RPMI8226 (cell line): ENCODE results near the gene LRRC14B.

Experiments used
- DNase-seq: peaks from one replicate; pipeline ENCODE4 v3.0.0-alpha.2; 2015

LRRC14B gene

DNA sequence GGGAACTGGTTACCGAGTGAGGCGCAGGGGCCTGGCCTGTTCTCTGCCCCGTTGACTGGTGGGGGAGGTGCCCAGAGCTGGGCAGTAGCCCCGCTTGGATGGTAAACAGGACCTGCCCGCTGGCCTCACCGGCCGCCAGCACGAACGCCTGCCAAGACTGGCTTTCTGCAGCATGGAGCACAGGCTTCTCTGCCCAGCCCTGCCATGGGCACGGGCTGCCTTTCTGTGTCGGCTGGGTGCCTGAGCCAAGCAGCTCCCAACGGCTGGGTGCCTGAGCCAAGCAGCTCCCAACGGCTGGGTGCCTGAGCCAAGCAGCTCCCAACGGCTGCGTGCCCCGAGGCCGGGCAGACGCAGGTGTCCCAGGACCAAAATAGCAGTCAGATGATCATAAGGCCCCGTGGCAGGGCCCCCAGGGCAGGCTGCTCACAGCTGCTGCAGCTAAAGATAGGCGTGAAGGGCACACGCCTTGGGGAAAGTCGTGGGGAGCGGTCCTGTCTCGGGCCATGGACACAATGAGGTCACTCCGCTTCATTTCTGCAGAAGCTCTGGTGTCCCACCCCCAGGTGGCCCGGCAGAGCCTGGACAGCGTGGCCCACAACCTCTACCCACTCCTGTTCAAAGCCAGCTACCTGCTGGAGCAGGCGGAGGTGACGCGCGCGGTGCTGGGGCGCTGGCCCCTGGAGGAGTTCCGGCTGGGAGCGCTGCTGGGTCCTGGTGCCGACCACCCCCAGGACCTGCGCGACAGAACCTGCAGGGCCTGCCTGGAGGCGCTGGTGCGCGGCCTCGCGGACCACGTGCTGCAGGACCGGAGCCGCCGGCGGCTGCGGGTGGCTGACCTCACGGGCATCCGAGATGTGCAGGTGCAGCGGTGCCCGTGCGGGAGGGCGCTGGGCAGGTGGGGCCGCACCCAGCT, at the start of gene LRRC14B:
TSS of gene LRRC14B (plus strand) at position 460 of the 913 bp plus-strand sequence. CDS start at position 504, 44 bp downstream.
- DNase-seq = peak; percentile 96

DNA sequence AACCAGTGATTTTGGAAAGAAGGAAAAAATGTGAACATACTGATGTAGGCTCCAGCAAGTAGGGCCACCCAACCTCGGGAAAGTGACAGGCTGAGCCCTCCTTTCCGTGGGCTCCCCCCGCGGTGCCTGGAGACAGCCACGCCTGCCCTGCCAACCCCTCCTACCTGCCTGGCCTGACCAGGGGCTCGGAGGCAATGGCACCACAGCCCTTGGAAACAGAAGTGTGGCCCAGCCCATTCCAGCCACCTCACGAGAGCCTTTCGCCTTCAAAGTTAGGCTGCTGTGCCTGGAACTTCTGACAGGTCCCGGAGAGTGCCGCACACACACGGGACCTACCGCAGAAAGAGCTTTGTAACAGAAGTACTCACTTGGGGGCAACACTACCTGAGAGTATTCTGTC, 49.5 kb upstream of the LRRC14B start:
- no peak for DNase-seq

DNA sequence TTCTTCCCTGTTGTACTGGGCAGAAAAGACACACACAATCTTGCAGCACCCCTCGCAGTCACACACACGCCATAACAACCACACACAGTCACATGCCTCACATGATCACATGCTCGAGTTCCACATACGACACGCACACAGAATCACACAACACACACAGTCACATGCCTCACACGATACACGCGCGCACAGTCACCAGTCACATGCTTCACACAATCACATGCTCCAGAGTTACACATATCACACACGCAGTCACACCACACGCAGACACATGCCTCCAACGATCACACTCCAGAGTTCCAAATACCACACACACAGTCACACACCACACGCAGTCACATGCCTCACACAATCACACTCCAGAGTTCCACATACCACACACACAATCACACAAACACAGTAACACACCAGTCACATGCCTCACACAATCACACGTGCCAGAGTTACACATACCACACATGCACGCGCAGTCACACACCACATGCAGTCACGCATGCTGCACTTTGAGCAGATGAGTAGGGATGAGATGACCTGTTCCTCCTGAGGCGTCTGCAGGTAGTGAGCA, 49.0 kb upstream of the LRRC14B start:
- no peak for DNase-seq

DNA sequence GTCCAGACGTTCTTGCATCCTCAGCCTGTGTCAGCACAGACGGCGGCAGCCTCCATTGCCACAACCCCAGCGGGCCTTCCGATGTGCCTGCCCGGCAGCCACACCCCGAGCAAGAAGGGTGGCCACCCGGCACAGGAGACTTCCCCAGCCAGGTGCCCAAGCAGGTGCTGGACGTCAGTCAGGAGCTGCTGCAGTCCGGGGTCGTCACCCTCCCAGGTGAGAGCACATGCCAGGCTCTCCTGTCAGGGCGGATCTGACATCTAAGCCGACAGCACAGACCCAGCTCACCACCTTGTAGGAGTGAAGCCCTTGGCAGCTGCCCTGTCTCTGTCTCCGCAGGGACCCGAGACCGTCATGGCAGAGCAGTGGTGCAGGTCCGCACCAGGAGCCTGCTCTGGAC, 48.3 kb upstream of the LRRC14B start:
- no peak for DNase-seq

DNA sequence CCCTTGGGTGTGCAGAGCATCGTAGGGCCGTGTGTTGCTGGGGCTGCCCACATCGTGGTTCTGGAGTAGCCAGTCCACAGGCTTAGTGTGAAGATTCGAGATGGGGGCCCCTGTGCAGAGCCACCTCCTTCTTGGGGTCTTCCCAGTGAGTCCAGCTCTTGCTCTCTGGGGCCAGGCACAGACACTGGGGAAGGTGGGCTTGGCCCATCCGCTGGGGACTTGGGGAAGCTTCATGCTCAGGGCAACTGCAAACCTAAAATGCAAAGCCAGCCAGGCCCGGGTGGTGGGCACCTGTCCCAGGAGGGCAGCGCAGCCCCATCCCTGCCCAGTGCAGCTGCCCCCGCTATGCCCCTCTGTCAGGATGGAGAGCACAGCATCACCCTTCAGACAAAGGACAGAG, 46.4 kb upstream of the LRRC14B start:
- no peak for DNase-seq

DNA sequence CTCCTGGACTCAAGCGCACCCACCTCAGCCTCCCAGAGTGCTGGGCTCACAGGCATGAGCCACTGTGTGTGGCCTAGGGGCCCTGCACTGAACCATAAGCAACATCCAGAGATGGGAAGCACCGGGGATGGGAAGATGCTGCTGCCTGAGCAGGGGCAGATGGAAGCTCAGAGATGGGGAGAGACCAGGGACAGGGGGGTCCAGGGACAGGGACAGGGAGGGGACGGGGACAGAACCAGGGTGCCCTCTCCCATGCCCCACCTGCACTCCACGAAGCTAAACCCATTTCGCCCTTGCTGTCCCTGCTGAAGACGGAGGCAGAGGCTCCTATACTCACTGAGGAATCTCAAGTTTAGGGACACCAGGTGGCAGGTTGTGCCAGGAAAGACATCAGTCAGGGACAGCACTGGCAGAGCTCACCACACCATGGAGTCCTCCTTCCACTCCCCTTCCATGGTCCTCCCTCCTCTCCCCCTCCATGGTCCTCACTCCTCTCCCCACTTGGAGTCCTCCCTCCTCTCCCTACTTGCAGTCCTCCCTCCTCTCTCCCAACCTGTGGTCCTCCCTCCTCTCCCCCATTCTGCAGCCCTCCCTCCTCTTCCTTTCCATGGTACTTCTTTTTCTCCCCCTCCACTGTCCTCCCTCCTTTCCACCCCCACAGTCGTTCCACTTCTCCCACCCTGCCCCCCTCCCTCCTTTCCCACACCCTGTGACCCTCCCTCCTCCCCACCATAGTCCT, 45.5 kb upstream of the LRRC14B start:
- DNase-seq = no peak

DNA sequence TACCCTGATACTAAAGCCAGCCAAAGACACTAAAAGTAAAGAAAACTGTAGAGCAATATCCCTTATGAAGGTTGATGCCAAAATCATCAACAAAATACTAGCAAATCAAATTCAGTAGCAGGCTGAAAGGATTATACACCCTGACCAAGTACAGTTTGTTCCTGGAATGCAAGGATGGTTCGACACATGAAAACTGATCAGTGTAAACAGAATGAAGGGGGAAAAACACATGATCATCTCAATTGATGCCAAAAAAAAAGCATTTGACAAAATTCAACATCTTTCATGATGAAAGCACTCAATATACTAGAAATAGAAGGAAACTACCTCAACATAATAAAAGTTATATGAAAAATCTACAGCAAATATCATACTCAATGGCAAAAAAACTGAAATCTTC, 43.5 kb upstream of the LRRC14B start:
- DNase-seq = no peak

DNA sequence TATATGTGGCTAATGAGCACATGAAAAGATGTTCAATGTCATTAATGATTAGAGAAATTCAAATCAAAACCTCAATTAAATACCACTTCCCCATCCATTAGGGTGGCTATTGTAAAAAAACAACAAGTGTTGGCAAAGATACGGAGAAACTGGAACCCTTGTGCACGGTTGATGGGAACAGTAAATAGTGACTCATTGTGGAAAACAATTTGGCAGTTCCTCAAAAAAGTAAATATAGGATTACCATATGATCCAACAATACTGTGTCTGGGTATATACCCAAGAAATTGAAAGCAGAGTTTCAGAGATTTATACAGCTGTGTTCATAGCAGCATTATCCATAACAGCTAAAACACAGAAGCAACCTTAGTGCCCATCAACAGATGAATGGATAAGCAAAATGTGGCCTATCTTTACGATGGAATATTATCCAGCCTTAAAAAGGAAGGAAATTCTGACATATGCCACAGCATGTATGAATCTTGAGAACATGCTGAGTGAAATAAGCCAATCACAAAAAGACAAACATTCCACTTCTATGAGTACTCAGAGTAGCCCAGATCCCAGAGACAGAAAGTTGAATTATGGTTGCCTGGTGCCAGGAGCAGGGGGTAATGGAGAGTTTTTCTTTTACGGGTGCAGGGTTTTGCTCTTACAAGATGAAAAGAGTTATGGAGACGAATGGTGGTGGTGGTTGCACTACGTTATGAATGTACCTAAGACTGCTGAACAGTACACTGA, 41.4 kb upstream of the LRRC14B start:
- no peak for DNase-seq

DNA sequence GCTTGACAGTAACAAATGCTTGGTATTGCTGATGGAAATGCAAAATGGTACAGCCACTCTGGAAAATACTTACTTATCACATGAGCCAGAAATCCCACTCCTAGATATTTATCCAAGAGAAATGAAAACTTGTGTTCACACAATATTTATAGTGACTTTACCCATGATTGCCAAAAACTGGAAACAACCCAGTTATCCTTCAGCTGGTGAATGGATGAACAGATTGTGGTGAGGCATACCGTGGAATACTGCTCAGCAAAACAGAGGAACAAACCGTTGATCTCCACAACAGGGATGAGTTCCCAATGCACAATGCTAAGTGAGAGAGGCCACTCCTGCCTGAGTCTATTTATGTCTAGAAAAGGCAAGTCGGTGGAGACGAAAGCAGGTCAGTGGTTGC, 40.5 kb upstream of the LRRC14B start:
- no peak for DNase-seq

DNA sequence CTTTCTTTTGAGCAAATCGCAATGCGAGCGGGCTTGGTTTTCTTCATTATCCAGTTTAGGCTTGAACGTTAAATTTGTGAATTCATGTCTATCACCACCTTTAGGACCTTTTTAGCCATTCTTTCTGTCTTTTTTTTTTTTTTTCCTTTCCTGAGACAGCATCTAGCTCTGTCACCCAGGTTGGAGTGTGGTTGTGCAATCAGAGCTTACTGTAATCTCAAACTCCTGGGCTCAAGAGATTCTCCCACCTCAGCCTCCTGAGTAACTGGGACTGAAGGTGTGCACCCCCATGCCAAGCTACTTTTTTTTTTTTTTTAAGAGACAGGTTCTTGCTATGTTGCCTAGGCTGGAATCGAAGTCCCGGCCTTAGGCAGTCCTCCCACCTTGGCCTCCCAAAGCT, 39.2 kb upstream of the LRRC14B start:
- no peak for DNase-seq

DNA sequence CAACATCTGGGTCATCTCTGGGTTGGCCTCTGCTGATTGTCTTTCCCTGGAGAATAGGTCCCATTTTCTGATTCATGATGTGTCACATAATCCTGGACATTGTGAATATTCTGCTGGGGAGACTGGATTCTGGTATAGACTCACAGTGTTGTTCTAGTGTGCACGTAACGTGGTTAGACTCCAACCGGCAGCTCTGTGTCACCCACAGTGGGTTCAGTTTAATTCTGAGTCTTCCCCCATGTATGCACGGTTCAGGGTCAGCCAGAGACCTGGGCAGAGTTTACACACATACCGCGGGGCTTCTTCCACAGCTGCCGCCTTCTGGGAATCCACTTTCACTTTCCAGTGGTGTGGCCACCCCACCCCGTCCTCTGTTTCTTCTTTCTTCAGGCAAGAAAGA, 38.0 kb upstream of the LRRC14B start:
- no peak for DNase-seq

DNA sequence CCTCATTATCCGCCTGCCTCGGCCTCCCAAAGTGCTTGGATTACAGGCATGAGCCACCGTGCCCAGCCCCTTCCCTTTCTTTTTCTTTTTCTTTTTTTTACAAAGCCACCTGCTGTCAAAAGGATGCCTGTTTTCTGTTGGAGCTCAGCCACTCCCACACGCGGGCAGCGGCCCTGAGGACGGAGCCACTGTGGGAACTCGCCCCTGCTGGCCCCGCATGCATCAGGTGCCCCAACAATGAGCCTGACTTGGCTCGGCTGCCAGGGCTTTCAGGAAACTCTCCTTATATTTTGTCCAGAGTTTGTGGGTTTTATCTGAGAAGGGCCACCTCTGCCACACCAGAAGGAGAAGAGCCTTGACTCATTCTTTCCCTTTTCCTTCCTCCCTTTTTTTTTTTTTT, 37.1 kb upstream of the LRRC14B start:
- no peak for DNase-seq

DNA sequence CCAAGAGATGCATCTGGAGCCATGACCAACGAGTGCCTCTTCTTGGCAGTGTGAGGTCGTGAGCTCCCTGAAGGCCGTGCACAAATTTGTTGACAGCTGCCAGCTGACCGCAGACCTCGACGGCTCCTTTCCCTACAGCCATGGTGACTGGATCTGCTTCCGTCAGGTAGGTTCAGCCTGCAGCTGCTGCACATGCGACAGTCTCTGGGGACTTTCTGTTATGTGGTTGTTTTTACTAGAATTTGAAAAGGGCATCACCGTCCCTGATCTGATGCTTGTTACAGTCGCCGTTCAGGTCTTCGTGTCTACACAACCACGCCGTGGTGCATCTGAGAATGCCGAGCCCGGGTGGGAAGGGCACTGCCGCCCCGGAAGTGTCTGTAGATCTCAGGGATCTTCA, 36.5 kb upstream of the LRRC14B start:
- DNase-seq = no peak

DNA sequence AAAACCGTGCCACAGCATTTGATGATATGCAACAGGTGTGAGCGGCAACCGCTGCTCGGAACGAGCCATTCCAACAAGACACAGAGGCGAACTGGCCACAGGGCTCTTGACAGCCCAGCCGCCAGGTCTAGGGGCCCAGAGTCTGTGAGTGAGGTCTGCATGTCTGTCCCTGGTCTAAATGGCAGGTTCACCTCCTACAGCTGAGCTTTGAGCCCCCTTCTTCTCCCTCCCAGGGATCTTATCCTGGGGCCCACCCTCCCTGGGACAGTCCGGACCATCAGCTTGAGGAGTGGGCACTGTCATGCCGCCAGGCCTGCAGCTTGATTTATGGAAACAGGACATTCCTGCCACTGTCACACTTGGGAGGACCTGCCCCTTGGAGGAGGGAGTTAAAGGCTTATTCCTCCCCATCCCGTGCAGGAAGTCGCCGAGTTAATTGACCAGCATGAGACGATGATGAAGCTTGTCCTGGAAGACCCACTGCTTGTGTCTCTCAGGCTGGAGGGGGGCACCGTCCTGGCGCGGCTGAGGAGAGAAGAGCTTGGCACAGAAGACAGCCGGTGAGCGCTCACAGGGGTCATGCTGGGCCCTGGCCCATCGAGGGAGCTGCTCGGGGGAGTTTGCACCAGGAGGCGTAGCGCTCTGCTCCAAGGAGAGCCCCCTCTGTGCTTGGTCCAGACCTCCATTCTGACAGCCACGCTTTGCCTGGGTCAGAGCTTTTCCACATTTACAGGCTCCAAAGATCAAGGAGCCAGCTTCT, 35.5 kb upstream of the LRRC14B start:
- DNase-seq = no peak

DNA sequence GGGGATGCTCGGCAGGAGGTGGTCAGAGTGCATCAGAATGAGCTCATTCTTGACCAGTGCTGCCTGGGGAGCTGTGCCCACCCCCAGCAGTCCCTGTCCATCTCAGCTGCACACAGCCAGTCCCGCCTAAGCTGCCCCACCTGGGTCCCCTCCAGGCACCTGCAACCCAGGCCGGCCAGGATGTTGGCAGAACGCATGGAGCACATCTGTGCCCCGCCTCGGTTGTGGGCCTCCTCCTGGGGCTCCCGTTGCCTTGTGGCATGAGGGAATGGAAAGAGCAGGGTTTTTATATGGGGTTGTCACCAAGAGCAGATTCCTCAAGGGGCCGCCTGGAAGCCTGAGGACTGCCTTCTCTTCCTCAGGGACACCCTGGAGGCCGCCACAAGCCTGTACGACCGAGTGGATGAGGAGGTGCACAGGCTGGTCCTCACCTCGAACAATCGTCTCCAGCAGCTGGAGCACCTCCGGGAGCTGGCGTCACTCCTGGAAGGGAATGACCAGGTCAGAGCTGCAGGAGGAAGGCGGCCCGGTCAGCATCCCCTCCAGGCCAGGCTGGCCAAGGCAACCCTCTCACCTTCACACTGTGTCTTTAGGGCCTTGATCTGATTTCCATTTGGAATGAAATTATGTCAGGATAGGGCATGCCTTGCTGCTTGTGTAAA, 34.8 kb upstream of the LRRC14B start:
- no peak for DNase-seq

DNA sequence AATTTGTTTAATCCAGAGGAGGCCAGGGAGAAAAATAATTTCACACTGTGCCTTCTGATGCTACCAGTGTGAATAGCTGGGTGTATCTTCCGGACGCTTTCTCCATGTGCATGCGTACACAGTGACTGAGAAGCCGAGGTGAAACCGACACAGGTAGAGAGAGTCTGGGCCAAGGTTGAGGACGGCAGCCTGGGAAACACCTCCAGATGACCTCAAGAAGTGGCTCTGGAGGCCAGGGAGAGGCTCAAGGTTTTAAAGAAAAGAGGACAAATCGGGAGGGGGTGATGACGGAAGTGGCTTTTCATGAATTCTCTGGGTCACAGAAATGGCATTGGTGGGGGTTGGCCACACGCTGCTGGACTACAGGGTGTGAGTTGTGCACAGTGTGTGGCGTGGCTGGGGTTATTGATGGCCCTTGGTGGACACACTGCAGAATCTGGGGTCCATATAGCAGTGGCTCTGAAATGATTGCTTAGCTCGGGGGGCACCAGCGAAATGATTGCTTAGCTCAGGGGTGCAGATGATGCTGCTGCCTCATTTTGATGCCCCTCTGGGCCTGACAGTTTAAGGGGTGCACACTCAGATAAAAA, 34.1 kb upstream of the LRRC14B start:
- DNase-seq = no peak

DNA sequence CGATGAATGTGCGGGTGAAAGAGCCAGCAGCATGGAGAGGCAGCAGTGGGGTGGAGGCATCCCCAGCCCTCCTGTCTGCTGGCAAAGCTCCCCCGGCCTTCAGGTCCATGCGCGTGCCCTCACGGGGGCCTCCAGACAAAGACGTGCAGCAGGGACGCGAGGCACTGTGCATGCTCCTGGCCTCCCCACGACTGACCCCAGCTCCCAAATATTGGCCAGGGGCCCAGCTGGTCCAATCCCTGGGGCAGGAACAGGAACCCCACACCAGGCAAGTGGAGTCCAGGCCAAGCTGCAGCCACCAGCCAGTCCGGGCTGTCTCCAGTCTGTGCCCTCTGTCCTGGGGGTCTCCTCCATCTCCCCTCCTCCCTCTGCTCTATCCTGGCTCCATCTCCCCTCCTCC, 33.5 kb upstream of the LRRC14B start:
- no peak for DNase-seq

DNA sequence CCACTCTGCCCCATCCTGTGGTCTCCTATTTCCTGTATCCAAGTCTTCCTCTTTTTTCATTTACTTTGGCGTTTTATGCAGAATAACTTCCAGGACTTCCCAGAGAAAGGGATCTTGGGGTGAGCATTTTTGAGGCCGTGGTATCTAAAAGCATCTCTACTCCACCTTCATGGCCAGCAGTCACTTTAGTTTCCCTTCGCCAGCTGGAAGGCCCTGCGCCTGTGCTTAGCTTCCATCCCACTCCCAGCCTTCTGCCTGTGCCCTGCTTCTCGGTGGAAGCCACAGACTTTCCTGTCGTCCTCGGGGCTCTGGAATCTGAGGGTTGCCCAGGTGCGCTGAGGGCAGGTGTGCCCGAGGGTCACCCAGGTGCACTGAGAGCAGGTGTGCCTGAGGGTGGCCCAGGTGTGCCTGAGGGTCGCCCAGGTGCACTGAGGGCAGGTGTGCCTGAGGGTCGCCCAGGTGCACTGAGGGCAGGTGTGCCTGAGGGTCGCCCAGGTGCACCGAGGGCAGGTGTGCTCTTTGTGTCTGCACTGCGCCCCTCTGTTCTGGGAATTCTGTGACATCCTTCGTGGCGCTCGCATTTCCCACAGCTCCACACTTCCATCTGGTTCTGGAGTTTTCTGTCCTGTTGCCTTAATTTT, 32.4 kb upstream of the LRRC14B start:
- no peak for DNase-seq

DNA sequence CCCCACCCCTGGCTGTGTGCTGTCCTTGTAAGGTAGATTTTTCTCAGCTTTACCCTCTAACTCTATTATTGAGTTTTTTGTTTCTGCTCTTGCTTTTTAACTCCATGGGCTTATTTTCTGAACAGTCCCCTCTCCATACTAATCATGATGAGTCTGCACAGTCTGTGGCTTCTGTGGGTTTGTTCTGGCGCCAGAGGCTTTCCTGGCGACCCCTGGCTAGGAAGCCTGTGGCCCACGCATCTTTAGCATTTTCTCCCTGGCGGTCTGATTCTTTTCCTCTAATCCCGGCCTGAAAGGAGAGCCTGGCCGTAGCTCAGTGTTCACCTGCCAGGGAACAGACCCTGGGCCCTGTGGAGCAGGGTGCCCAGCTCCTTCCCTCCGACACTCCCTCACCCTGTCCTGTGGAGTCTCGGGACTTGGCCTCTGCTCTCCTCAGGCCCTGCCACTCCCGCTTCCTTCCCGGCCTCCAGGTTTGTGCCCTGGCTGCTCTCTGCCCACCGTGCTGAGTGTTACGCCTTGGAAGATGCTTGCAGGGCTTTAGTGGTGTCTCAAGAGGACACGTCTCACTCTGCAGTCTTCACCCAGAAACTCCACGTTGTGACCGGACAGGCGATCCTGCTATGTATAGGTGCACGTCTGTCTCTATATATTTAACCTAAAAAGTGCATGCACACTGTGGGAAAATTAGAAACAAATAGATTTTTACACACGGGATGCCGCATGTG, 31.7 kb upstream of the LRRC14B start:
- DNase-seq = no peak

DNA sequence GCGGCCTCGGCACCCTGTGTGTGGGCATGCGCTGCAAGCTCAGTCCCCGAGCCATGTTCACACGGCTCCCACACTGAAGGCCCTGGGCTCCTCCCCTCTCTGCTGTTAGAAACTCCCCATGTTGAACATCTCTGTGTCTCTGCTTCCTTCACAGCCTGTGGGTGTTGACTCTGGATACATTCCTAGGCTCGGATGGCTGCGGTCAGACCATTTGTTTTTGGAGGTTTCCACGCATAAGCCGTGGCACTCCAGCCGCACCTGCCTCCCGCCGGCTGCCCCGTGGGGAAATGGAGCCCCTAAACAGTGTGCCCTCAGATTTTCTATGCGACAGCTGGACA, 31.2 kb upstream of the LRRC14B start:
- DNase-seq = no peak
